GM23338 (cell line): ENCODE measurements around the gene KRT71.
A peak's percentile ranks its signal among the peaks of the same experiment; 100 is the strongest.

Source experiments
- ETS1 ChIP-seq: IDR thresholded peaks from 2 replicates; pipeline ENCODE4 v1.6.1; 2016; ENCODE audit warnings: antibody characterized with exemption
- EZH2phosphoT487 ChIP-seq: fragments of 200-600 bp; sonication (generic); IDR thresholded peaks from one replicate; pipeline ENCODE4 v1.8.1; 2018; ENCODE audit warnings: antibody characterized with exemption; ENCODE audit not compliant: unreplicated experiment
- NANOG ChIP-seq: IDR thresholded peaks from 2 replicates; pipeline ENCODE4 v1.6.1; 2016; ENCODE audit warnings: antibody characterized with exemption, borderline replicate concordance
- POLR2AphosphoS5 ChIP-seq: IDR thresholded peaks from 2 replicates; pipeline ENCODE4 v1.6.1; 2016; ENCODE audit warnings: antibody characterized with exemption, low read depth
- TF ChIP-seq, protein P1 (sequence below), 2 experiments: fragments of 200-600 bp in 1 of 2; sonication (generic) in 1 of 2; conservative IDR thresholded peaks; 2 replicates each; pipeline versions ENCODE4 v1.5.1 to v1.6.1; 2016 to 2017; ENCODE audit warnings: antibody characterized with exemption in 2 of 2, low read depth in 2 of 2, mild to moderate bottlenecking in 2 of 2, moderate library complexity in 1 of 2

DNA sequence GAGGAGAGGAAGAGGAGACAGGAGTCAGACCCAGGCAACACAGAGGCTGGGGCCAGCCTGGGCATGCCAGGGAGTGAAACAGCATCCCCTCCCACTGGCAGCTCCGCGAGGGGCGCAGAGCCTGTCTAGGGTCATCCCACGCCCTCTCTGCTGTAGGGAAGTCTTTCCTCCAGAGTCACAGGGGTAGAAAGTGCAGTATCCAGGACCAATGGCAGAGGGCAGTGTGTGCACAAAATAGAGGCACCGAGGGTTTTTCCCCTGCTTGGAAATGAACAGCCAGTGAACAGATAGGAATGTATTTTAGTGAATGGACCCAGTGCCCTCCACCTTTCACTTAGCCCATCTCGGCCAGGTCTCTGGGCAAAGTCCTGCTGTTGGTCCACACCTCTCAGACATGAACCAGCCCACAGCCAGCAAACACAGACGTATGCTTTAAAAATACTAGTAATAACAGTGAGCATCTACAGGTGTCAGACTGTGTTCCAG lies 30.1 kb upstream of the KRT71 start:
- no peak for TF ChIP-seq NANOG
- TF ChIP-seq ETS1: no peak
- TF ChIP-seq, protein P1, sequence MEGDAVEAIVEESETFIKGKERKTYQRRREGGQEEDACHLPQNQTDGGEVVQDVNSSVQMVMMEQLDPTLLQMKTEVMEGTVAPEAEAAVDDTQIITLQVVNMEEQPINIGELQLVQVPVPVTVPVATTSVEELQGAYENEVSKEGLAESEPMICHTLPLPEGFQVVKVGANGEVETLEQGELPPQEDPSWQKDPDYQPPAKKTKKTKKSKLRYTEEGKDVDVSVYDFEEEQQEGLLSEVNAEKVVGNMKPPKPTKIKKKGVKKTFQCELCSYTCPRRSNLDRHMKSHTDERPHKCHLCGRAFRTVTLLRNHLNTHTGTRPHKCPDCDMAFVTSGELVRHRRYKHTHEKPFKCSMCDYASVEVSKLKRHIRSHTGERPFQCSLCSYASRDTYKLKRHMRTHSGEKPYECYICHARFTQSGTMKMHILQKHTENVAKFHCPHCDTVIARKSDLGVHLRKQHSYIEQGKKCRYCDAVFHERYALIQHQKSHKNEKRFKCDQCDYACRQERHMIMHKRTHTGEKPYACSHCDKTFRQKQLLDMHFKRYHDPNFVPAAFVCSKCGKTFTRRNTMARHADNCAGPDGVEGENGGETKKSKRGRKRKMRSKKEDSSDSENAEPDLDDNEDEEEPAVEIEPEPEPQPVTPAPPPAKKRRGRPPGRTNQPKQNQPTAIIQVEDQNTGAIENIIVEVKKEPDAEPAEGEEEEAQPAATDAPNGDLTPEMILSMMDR (conservative IDR thresholded peaks at IDR 0.05; ENCODE audit: low read depth in 2 of 2): peak; percentile 64 to 86
- TF ChIP-seq EZH2phosphoT487: no peak
- TF ChIP-seq POLR2AphosphoS5: no peak
